Measurements from ENCODE around the gene ZBTB7A.

The ZBTB7A gene

GRCh38 chr19:4066682-4067395, at the start of gene ZBTB7A:
TSS of gene ZBTB7A (minus strand) at chr19:4066899. CDS start at chr19:4055232, 11,667 bp downstream.
- no peaks in the 10 kb centered on the region for H3K9me3 ChIP-seq (ENCODE audit: control insufficient read depth, low read length)
- peak; percentile 86 for DNase-seq (ENCODE audit: low read depth)
- peak within 1 kb of the TSS; percentile 88 for H3K9ac ChIP-seq (ENCODE audit: low read length)
- H3K4me1 ChIP-seq (ENCODE audit: control insufficient read depth, insufficient read depth, low read length) = peaks cover 26% of the 10 kb centered on the region
- no peaks in the 10 kb centered on the region for H3K27me3 ChIP-seq (replicated peaks; ENCODE audit: control insufficient read depth, insufficient read depth, low read length)
- peaks cover 9% of the 10 kb centered on the region for H3K36me3 ChIP-seq (ENCODE audit: control insufficient read depth, insufficient read depth, low read length, severe bottlenecking)
- H3K4me3 ChIP-seq (ENCODE audit: low read length) = peak within 1 kb of the TSS; percentile 82

DNA sequence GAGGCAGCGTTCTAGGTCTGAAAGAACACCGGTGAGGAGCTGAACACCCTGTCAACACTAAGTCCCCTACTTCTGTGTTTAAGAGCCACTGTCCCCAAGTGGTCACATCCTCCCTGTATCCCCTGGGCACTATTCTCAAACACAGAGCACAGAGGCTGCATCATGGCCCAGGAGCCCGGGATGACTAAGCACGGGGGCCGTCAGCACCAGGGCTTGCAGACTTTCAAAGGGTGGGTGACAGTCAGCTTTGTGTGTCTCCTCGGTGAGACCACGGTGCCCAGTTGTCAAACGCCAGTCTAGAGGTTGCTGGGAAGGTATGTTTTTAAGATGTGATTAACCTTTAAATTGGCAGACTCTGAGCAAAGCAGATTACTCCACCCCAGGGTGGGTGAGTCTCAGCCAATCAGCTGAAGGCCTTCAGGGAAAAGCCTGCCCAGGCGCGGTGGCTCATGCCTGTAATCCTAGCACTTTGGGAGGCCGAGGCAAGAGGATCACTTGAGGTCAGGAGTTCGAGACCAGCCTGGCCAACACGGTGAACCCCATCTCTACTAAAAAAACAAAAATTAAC, 49.2 kb upstream of the ZBTB7A start:
- peaks cover 11% of the 10 kb centered on the region for H3K4me1 ChIP-seq (ENCODE audit: control insufficient read depth, insufficient read depth, low read length)
- no peak for DNase-seq (ENCODE audit: low read depth)
- peaks cover 72% of the 10 kb centered on the region for H3K36me3 ChIP-seq (ENCODE audit: control insufficient read depth, insufficient read depth, low read length, severe bottlenecking)

DNA sequence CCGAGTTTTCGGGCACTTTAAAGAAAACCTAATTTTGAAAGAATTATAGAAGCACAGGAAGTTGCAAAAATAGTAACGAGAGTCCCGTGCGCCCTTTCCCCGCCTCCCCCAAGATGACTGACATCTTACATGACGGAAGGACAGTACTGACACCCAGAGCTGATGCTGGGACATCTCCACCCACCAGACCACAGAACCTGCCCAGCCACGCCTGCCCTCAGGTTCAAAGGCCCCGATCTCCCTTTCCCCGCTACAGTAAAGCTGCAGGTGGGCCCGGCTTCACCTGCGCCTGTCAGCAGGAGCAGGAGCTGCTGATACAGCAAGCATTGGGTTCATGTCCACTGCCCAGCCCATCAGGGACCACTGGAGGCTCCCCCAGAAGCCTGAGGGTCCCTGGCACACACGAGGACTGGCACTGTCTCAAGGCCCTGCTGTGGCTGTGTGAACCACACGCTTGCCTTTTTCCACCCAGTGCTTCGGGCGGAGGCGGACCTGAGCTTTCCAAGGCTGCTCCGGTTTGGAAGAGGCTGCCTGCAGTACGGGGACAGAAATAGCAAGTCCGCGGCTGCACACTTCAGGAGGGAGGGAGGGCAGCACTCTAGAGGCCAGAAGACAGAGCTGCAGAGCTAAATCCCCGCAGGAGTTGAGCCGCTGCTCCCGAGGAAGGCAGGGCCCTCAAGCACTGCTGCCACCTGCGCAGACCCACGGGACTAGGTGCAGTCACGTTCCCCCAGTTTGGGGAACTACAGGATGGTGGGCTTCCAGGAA, 48.5 kb upstream of the ZBTB7A start:
- DNase-seq (ENCODE audit: low read depth) = no peak

More for the DNA sequence above, 49.2 kb upstream of the ZBTB7A start:
- Histone ChIP-seq H3K27me3 (replicated peaks; ENCODE audit: control insufficient read depth, insufficient read depth, low read length) (no peaks in the 10 kb centered on the region), H3K4me3 (ENCODE audit: low read length) (no peak overlapping the region), H3K9ac (ENCODE audit: low read length) (no peak overlapping the region), H3K9me3 (ENCODE audit: control insufficient read depth, low read length) (no peaks in the 10 kb centered on the region)

DNA sequence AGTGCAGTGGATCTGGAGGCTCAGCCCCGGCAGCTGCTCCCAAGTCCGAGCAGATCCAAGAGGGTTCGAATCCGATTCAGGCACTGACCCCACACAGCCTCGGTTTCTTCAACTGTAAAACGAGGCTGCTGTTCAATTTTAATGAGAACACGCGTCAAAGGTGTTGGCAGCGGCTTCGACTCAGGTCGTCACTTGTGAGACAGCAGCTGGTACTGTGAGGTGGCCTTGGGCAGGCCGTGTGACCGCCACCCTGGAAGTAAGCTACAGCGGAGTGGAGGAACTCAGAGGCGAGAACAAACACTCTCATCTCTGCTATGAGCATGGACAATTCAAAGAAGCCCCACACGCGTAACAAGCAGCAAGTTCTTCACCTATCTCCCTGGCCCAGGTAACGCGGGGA, 47.5 kb upstream of the ZBTB7A start:
- H3K4me1 ChIP-seq (ENCODE audit: control insufficient read depth, insufficient read depth, low read length) = no peaks in the 10 kb centered on the region
- H3K36me3 ChIP-seq (ENCODE audit: control insufficient read depth, insufficient read depth, low read length, severe bottlenecking) = peaks cover 81% of the 10 kb centered on the region
- DNase-seq (ENCODE audit: low read depth) = no peak
- no peaks in the 10 kb centered on the region for H3K9me3 ChIP-seq (ENCODE audit: control insufficient read depth, low read length)
- H3K4me3 ChIP-seq (ENCODE audit: low read length) = no peak overlapping the region
- H3K9ac ChIP-seq (ENCODE audit: low read length) = no peak overlapping the region
- H3K27me3 ChIP-seq (replicated peaks; ENCODE audit: control insufficient read depth, insufficient read depth, low read length) = no peaks in the 10 kb centered on the region

More for the DNA sequence above, 48.5 kb upstream of the ZBTB7A start:
- no peak overlapping the region for H3K4me3 ChIP-seq (ENCODE audit: low read length)
- no peaks in the 10 kb centered on the region for H3K9me3 ChIP-seq (ENCODE audit: control insufficient read depth, low read length)
- peaks cover 78% of the 10 kb centered on the region for H3K36me3 ChIP-seq (ENCODE audit: control insufficient read depth, insufficient read depth, low read length, severe bottlenecking)
- peaks cover 5% of the 10 kb centered on the region for H3K4me1 ChIP-seq (ENCODE audit: control insufficient read depth, insufficient read depth, low read length)
- no peak overlapping the region for H3K9ac ChIP-seq (ENCODE audit: low read length)
- H3K27me3 ChIP-seq (replicated peaks; ENCODE audit: control insufficient read depth, insufficient read depth, low read length) = no peaks in the 10 kb centered on the region

GRCh38 chr19:4113398-4114088, 46.8 kb upstream of the ZBTB7A start:
- no peaks in the 10 kb centered on the region for H3K4me1 ChIP-seq (ENCODE audit: control insufficient read depth, insufficient read depth, low read length)
- no peak for DNase-seq (ENCODE audit: low read depth)
- no peak overlapping the region for H3K4me3 ChIP-seq (ENCODE audit: low read length)
- H3K9me3 ChIP-seq (ENCODE audit: control insufficient read depth, low read length) = no peaks in the 10 kb centered on the region
- H3K36me3 ChIP-seq (ENCODE audit: control insufficient read depth, insufficient read depth, low read length, severe bottlenecking) = peaks cover 88% of the 10 kb centered on the region
- H3K9ac ChIP-seq (ENCODE audit: low read length) = no peak overlapping the region
- no peaks in the 10 kb centered on the region for H3K27me3 ChIP-seq (replicated peaks; ENCODE audit: control insufficient read depth, insufficient read depth, low read length)

GRCh38 chr19:4112367-4112766, 45.7 kb upstream of the ZBTB7A start:
- Histone ChIP-seq H3K36me3 (ENCODE audit: control insufficient read depth, insufficient read depth, low read length, severe bottlenecking) (peaks cover 94% of the 10 kb centered on the region), H3K9me3 (ENCODE audit: control insufficient read depth, low read length) (no peaks in the 10 kb centered on the region)

GRCh38 chr19:4109626-4109945, 42.9 kb upstream of the ZBTB7A start:
- Histone ChIP-seq H3K36me3 (ENCODE audit: control insufficient read depth, insufficient read depth, low read length, severe bottlenecking) (peaks cover 90% of the 10 kb centered on the region), H3K27me3 (replicated peaks; ENCODE audit: control insufficient read depth, insufficient read depth, low read length) (no peaks in the 10 kb centered on the region), H3K4me3 (ENCODE audit: low read length) (no peak overlapping the region), H3K4me1 (ENCODE audit: control insufficient read depth, insufficient read depth, low read length) (peaks cover 3% of the 10 kb centered on the region), H3K9me3 (ENCODE audit: control insufficient read depth, low read length) (no peaks in the 10 kb centered on the region), H3K9ac (ENCODE audit: low read length) (no peak overlapping the region)
- DNase-seq (ENCODE audit: low read depth) = no peak

More at GRCh38 chr19:4112367-4112766, 45.7 kb upstream of the ZBTB7A start:
- no peak overlapping the region for H3K9ac ChIP-seq (ENCODE audit: low read length)
- no peaks in the 10 kb centered on the region for H3K27me3 ChIP-seq (replicated peaks; ENCODE audit: control insufficient read depth, insufficient read depth, low read length)
- H3K4me3 ChIP-seq (ENCODE audit: low read length) = no peak overlapping the region
- DNase-seq (ENCODE audit: low read depth) = no peak
- no peaks in the 10 kb centered on the region for H3K4me1 ChIP-seq (ENCODE audit: control insufficient read depth, insufficient read depth, low read length)

- Histone ChIP-seq H3K27me3 (replicated peaks; ENCODE audit: control insufficient read depth, insufficient read depth, low read length) (no peaks in the 10 kb centered on the region), H3K9me3 (ENCODE audit: control insufficient read depth, low read length) (no peaks in the 10 kb centered on the region), H3K36me3 (ENCODE audit: control insufficient read depth, insufficient read depth, low read length, severe bottlenecking) (peaks cover 90% of the 10 kb centered on the region), H3K9ac (ENCODE audit: low read length) (no peak overlapping the region), H3K4me1 (ENCODE audit: control insufficient read depth, insufficient read depth, low read length) (peaks cover 4% of the 10 kb centered on the region), H3K4me3 (ENCODE audit: low read length) (no peak overlapping the region)
- no peak for DNase-seq (ENCODE audit: low read depth)
Measured at GRCh38 chr19:4108767-4109625, 42.3 kb upstream of the ZBTB7A start.

GRCh38 chr19:4103080-4103433, 36.4 kb upstream of the ZBTB7A start:
- H3K36me3 ChIP-seq (ENCODE audit: control insufficient read depth, insufficient read depth, low read length, severe bottlenecking) = peaks cover 76% of the 10 kb centered on the region
- peaks cover 7% of the 10 kb centered on the region for H3K4me1 ChIP-seq (ENCODE audit: control insufficient read depth, insufficient read depth, low read length)

GRCh38 chr19:4102339-4103079, 35.8 kb upstream of the ZBTB7A start:
- no peaks in the 10 kb centered on the region for H3K27me3 ChIP-seq (replicated peaks; ENCODE audit: control insufficient read depth, insufficient read depth, low read length)
- DNase-seq (ENCODE audit: low read depth) = no peak
- H3K9me3 ChIP-seq (ENCODE audit: control insufficient read depth, low read length) = no peaks in the 10 kb centered on the region
- H3K4me3 ChIP-seq (ENCODE audit: low read length) = no peak overlapping the region
- peaks cover 71% of the 10 kb centered on the region for H3K36me3 ChIP-seq (ENCODE audit: control insufficient read depth, insufficient read depth, low read length, severe bottlenecking)
- no peak overlapping the region for H3K9ac ChIP-seq (ENCODE audit: low read length)
- H3K4me1 ChIP-seq (ENCODE audit: control insufficient read depth, insufficient read depth, low read length) = peaks cover 13% of the 10 kb centered on the region

More at GRCh38 chr19:4103080-4103433, 36.4 kb upstream of the ZBTB7A start:
- no peaks in the 10 kb centered on the region for H3K27me3 ChIP-seq (replicated peaks; ENCODE audit: control insufficient read depth, insufficient read depth, low read length)
- no peak overlapping the region for H3K9ac ChIP-seq (ENCODE audit: low read length)
- no peaks in the 10 kb centered on the region for H3K9me3 ChIP-seq (ENCODE audit: control insufficient read depth, low read length)
- no peak overlapping the region for H3K4me3 ChIP-seq (ENCODE audit: low read length)
- DNase-seq (ENCODE audit: low read depth) = peak; percentile 45
